Pons (tissue), 1 donor: ENCODE results near the gene IL17RA.

Experiments
- DNase-seq: peaks from one replicate; pipeline ENCODE4 v3.0.0-alpha.2; 2016; ENCODE audit warnings: low spot score

The IL17RA gene, protein sequence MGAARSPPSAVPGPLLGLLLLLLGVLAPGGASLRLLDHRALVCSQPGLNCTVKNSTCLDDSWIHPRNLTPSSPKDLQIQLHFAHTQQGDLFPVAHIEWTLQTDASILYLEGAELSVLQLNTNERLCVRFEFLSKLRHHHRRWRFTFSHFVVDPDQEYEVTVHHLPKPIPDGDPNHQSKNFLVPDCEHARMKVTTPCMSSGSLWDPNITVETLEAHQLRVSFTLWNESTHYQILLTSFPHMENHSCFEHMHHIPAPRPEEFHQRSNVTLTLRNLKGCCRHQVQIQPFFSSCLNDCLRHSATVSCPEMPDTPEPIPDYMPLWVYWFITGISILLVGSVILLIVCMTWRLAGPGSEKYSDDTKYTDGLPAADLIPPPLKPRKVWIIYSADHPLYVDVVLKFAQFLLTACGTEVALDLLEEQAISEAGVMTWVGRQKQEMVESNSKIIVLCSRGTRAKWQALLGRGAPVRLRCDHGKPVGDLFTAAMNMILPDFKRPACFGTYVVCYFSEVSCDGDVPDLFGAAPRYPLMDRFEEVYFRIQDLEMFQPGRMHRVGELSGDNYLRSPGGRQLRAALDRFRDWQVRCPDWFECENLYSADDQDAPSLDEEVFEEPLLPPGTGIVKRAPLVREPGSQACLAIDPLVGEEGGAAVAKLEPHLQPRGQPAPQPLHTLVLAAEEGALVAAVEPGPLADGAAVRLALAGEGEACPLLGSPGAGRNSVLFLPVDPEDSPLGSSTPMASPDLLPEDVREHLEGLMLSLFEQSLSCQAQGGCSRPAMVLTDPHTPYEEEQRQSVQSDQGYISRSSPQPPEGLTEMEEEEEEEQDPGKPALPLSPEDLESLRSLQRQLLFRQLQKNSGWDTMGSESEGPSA

DNA sequence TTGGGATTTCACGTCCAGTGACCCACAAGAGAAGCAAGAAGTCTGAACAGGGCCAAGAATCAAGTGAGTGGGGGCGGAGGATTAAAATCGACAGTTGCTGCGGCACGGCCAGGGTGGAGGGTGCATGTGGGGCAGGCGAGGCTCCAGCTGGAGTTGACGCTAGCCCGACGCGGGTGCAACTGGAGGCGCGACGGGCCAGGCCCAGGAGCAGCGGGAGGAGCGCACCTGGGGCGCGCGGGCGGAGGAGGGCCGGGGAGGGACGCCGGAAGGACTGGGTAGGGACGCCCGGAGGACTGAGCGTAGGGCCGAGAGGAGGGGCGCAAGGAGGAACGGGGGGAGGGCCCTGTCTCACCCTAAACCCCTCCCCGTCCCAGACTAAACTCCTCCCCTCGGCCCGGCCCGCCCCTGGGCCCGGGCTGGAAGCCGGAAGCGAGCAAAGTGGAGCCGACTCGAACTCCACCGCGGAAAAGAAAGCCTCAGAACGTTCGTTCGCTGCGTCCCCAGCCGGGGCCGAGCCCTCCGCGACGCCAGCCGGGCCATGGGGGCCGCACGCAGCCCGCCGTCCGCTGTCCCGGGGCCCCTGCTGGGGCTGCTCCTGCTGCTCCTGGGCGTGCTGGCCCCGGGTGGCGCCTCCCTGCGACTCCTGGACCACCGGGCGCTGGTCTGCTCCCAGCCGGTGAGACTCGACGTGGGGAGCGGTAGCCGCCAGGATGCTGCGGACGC is at the start of gene IL17RA:
IL17RA (plus strand) TSS at position 447 of the 723 bp plus-strand sequence; CDS start at position 539, 92 bp downstream.
- DNase-seq, result peak; percentile 80

DNA sequence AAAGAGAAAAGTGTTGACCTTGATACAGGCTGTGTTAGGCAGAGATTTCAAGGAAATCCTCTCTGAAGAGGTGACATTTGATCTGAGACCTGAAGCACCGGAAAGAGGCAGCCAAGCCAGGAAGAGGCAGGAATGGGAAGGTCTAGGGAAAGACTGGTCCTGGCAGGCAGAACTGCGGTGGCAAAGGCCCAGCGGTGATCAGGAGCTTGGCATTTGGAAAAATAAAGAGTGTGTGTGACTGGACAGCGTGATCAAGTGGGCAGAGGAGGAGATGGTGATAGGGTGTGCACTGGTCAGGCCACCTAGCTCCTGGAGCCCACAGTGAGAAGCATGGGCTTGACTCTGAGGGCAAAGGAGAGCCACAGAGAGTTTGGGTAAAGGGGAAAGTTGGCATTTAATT is 49.6 kb upstream of the IL17RA start:
- peak; percentile 57 for DNase-seq

DNA sequence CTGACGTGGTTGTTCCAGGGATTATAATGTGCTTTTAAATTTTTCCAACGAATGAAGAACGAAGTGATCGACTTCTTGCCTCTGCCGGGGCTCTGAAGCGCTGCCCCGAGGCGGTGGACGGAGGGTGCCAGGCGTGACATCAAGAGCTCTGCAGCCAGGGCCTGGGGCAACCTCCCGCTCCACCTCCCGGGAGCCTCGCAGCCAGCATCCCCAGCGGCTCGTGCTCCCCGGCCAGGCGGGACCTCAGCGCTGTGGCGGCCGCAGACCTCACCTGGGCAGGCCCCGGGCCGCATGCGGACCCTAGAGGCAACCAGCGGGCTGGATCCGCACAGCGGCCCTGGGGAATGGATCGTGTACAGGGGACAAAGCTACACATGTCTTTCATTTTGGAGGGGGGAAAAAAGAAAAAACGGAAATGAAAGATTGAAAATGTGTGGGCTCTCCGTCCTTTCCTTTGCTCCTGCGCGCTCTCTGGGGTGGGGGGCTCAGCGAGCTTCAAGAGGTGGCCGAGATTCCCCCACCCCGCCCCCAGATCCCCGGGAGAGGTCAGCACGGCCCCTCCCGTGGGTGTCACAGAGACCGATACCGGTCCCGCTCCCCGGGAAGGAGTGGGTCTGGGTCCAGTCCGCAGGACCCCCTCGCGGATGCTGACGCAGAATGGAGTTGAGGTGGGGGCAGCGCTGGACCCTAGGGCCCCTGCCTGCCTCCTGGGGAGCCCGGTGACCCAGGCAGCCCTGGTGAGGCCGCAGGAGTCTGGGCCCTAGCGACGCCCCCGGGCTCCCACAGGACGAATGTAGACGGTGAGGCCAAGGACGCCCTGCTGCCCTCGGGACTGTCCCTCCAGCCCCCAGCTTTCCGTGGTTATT is 48.6 kb upstream of the IL17RA start:
- DNase-seq, result peak; percentile 44

DNA sequence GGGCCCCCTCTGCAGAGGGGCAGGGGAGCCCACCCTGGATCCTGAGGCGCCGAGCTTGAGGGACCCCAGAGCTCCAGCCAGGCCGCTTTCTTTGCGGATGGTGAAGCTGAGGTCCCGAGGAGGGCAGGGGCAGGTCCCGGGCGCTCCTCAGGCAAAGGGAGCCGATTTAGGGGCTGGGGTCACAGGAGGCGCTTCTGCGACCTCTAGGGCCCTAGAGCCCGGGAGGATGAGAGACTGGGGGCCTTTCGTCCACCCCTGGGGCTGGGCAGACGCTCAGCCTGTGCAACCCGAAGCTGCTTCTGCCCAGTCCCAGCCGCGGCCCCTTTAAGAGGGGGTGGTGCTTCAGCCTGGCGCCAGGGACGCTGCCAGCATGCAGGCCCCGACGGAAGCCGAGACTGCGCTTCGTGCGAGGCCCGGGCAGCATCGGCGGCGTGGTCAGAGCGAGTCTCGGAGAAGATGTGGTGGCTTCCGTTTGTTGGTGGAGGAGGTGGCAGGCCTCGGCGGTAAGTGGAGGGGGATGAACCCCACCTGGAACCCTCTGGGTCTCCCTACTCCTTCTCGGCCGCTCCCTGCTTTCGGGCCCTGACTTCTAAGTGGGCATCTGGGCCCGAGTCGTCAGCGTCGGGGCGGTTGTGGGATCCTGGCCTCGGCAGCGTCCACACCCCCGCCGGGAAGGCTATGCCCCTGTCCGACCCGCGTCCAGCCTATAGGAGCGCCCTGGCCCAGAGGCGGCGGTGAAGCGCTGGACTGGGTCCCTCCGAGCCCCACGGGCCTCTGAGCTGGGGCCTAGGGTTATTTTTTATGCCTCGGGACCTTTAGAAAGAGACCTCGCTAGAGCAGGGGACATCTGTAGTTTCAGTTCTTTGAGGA is 47.7 kb upstream of the IL17RA start:
- DNase-seq, result peak; percentile 26

DNA sequence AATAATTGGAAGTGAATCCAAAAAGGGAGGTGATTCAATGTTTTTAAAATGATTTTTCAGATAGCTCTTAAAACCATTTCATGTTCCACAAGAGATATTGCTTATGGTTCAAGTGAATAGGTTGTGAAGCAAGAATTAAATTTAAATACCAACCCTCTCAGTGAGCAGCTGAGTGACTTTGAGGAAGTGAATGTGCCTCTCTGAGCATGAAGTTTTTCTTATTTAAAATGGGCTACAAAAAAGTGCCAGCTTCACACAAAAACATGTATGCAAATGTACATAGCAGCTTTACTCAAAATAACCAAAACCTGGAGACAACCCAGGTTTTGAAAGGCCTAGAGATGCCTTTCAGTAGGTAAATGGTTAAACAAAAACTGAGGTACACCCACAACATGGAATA is 41.3 kb upstream of the IL17RA start:
- DNase-seq, result no peak

DNA sequence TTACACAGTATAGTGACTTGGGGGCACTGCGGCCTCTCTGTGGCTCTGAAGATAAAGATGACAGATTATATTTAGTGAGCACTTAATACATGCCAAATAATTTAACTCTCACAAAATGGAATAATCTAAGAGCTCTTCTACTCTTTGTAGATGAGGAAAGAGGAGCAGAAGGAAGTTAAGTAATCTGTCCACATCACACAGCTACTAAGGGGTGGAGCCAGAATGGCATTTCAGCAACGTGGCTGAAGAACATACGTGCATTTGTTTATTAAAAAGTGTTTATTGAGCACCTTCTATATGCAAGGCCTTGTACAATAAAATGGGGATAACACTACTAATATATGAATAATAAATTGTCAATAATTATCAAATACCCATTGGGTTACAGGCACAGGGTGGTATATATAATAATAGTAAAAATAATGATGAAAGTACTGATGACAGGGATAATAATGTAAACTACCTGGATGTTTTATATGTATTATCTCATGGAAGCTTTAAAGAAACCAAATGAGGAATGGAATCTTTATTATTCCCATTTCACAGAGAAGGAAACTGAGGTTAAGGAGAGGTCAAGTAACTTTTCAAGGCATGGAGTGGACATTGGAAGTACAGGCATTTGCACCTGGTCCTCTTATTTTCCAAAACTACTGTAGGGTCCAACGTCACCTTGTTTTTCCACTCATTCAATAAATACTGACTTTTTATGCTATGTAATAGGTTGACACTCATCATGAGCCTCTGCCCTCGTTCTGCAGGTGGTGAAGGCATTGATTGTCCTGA is 38.0 kb upstream of the IL17RA start:
- DNase-seq, result no peak

DNA sequence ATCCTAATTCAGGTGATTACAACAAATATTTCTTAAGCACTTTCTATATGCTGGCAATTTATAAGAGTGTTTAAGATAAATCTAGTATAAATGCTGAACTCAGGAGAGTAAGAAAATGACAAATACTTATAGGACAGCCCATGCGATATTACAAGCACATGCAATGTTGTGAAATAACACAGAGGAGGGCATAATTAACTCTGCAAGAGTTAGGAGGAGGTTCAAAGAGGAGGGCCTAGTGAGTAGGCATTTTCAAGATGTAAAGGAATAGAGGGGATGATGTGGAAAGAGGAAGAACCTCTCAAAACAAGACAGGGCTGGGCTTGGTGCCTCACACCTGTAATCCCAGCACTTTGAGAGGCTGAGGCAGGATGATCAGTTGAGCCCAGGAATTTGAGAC is 37.1 kb upstream of the IL17RA start:
- no peak for DNase-seq

DNA sequence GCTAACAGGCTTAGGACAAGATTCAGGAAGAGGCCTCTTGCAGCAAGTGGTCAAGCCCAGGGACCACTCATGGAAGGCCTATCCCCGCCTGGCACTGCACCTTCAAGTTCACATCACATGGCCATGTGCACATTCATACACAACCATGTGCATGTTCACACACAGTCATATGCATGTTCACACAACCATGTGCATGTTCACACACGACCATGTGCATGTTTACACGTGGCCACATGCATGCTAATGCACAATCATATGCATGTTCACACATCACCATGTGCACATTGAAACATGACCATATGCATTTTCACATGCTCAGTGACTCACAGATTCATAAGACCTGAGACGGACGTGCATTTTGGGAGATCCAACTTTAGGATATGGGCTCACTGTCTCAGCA is 28.7 kb upstream of the IL17RA start:
- no peak for DNase-seq

DNA sequence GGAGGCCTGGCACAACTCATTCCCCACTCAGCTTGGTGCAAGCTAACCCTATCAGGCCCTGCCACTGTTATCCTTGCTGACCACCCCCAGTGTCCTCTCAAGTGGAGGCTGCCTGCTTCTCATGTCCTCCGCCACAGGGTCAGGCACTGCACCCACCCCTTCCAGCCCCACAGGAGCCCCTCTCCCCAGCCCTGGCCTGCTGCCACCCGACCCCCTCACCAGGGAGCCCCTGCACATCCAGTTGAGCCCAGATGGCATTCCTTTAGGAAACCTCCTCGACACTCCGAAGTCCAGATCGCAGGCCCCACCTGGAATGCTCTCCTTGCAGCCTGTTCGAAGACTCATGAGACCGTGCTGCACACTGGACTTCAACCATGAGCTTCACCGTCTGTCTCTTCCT is 28.0 kb upstream of the IL17RA start:
- DNase-seq, result no peak

DNA sequence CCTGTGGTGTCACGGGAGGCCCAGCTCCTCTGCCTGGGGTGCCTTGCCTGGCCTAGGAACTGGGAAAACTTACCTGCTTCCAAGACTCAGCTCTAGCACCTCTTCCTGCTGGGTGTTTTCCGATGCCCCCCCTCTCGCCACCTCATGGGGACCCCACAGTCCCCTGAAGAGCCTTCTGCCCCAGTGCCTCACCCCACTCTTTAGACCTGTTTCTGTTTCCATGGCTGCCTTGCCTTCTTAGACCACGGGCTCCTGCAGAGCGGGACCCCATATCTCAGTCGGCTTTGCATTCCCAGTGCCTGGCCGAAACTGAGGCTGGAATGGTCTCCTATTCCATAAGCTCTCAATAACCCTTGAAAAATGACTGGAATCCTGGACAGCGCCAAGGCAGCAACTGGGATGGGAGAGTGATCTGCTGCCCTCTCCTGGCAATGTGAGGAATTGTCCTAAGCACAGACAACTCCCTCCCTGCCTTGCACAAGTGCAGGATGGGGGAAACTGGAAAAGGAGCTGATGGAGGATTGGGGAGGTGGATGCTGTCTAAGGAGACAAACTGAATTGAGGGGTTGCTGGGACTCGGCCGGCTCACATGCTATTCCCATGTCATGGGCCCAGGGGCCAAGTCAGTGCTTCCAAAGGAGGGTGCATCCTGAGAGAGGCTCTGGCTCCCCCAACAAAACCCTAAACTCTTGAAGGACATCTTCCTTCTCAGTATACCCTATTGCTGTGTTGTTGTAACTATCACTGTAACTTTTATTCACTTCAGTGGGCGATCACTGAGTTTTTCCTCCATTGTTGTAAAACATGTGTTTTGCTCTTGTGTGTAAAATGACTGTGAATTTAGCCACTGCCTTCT is 26.6 kb upstream of the IL17RA start:
- peak; percentile 82 for DNase-seq

DNA sequence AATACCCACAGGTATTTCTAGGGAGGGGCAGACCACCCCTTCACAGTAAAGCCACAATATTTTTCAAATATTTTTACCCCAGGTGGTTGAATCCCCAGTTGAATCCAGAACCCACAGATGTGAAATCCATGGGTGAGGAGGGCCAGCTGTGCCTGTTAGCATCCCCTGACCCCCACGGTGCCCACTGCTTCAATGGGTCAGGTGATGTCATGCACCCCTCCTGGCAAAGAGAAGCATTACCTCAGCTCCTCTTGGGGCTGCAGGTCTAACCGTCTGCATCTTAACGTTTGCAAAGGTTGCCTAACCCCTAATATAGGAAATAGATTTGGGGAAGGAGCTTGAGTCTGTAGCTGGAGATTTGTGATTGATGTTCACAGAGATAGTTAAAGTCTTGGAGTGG is 24.7 kb upstream of the IL17RA start:
- no peak for DNase-seq

DNA sequence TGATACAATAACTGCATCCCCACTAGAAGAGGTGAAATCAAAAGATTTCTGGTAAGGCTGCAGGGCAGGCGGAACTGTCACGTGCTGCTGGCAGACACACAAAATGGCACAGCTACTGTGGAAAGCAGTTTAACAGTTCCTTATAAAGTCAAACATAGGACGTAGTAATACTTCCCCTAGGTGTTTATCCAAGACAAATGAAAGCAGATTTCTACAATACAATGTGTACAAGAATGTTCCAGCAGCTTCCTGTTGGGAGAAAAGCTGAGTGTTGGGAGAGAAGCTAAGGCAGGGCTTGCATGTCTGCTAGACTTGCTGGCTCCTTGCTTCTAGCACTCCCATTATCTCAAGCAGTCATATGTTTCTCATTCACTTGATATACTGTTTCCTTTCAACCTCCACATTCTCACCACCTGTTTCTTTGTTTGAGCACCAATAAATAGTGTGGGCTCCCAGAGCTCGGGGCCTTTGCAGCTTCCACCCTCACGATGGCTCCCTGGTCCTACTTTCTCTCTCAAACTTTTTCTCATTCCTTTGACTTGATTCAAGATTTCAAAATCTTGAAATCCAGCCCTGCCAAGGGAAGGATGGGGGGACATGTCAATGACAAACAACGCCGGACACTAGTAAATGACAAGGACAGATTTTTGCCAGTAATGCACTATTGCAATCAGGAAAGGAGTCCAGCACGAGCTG is 21.2 kb upstream of the IL17RA start:
- peak; percentile 43 for DNase-seq

DNA sequence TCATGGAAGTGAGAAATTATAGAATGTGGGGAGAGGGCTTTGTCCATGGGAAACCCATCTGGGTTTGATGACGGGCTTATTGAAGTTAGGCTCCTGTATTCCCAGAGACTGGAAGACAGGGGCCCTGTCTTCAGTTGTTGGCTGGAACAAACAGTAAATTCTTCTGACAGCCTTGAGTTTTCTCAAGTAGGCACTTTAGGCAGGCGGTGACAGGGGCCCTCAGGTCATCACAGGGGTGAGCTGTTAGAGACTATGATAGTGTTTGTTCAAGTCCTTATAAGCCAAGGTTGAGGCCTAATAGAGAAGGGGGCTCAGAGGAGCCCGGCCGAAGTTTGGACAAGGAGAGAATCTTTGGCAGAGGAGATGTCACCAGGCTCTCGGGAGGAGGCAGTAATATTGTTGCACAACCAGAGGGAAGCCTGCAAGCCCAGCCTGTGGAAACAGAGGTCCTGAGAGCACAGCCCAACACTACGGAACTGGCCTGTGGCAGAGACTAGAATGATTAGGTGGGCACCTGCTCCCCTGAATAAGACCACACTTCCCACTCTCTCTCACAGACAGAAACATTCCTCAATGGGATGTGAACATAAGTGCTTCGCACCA is 20.2 kb upstream of the IL17RA start:
- no peak for DNase-seq

DNA sequence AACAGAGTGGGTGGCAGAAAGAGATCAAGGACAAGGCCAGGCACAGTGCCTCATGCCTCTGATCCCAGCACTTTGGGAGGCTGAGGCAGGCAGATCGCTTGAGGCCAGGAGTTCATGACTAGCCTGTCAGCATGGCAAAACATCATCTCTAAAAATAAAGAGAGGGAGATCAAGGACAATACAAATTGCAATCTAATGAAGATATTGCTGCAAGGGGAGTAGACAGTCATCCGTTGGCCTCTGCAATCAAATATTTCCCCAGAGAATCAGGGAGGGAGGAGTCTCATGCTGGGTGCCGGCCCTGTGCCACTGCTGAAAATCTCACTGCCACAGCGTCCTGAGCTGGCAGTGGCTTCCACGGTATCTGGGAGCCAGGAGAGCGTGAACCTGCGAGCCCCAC is 19.4 kb upstream of the IL17RA start:
- DNase-seq, result no peak

DNA sequence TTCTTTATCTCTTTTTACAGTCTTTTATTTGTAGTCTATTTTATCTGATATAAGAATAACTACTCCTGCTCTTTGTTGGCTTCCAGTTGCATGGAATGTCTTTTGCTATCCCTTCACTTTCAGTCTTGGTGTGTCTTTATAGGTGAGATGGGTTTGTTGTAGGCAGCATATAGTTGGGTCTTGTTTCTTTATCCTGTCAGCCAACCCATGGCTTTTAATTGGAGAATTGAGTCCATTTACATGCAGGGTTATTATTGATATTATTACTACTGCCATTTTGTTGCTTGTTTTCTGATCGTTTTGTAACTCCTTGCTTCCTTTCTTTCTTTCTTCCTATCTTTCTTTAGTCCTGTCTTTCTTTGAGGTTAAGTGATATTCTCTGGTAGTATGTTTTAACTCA is 11.9 kb upstream of the IL17RA start:
- DNase-seq, result no peak

DNA sequence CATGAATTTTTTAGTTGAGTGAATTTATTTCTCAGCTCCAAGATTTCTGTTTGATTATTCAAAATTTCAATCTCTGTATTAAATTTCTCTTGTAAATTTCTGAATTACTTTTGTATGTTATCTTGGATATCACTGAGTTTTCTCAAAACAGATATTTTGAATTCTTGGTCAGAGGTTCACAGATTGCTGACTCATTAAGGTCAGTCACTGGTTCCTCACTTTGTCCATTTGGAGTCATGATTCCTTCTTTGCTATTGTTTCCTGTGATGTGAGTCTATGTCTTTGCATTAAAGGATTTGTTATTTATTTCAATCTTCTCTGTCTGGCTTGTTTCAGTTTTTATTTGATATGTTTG is 10.2 kb upstream of the IL17RA start:
- no peak for DNase-seq

DNA sequence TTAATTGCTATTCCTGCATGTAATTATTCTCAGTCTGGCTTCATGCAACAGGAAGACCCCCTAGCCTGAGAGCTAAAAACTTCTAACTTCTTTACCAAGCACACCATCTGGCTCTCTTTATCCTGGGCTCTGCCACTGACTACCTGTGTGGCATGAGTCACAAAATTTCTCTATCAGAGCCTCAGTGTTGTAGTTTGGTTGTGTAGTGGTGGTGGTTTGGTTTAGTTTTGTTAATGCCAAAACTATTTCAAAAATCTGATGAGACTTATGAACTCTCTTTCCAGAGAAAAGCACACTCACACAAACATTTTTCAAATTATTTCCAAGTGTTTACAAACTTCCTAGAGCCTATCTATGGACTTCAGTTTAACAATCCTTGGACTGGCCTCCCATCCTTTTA is 7.5 kb upstream of the IL17RA start:
- DNase-seq, result no peak

DNA sequence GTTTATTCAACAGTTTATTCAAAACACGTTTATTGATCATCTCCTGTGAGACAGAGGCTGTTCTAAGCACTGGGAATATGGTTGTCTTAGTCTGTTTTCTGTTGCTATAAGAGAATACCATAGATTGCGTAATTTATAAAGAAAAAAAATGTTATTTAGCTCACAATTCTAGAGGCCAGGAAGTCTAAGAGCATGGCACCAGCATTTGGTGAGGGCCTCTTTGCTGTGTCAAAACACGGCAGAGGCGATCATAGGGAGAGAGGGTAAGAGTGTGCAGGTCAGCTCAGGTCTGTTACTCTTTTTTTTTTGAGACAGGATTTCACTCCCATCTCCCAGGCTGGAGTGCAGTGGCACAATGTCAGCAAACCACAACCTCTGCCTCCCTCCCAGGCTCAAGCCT is 5.2 kb upstream of the IL17RA start:
- DNase-seq, result no peak
